Mononuclear cell (primary cell): ENCODE results near the gene GNAI2. TPM values are rescaled to one million over a fixed set of nuclear protein-coding genes. Genes with fewer than 3 reads are reported as not detected.
"Not testable (repeated sequence)": the region's sequence is repeated elsewhere in the genome, so short reads cannot be mapped to it uniquely, and the experiment has no call there.

ENCODE experiments used
- H3K27me3 ChIP-seq: 2 replicates; pipeline ENCODE4 v1.6.0; 2011; ENCODE audit warnings: low read length, control low read depth; ENCODE audit not compliant: insufficient read depth
- H3K4me1 ChIP-seq: 2 replicates; pipeline ENCODE4 v1.5.1; 2011; ENCODE audit warnings: mild to moderate bottlenecking, low read length, control low read depth; ENCODE audit not compliant: insufficient read depth
- H3K4me3 ChIP-seq: 2 replicates; pipeline ENCODE4 v1.5.1; 2011; ENCODE audit warnings: mild to moderate bottlenecking, low read length, moderate library complexity
- H3K9me3 ChIP-seq: 2 replicates; pipeline ENCODE4 v1.5.1; 2011; ENCODE audit warnings: low read depth, mild to moderate bottlenecking, control low read depth, low read length
- total RNA-seq: library from RNA; depleted of rRNA; stranded (reverse); fragments of >200 nt; gene quantifications from one replicate; pipeline ENCODE4 v1.2.3, GENCODE V29; 2012

The GNAI2 gene
- total RNA-seq, 1 donor: 243 TPM

DNA sequence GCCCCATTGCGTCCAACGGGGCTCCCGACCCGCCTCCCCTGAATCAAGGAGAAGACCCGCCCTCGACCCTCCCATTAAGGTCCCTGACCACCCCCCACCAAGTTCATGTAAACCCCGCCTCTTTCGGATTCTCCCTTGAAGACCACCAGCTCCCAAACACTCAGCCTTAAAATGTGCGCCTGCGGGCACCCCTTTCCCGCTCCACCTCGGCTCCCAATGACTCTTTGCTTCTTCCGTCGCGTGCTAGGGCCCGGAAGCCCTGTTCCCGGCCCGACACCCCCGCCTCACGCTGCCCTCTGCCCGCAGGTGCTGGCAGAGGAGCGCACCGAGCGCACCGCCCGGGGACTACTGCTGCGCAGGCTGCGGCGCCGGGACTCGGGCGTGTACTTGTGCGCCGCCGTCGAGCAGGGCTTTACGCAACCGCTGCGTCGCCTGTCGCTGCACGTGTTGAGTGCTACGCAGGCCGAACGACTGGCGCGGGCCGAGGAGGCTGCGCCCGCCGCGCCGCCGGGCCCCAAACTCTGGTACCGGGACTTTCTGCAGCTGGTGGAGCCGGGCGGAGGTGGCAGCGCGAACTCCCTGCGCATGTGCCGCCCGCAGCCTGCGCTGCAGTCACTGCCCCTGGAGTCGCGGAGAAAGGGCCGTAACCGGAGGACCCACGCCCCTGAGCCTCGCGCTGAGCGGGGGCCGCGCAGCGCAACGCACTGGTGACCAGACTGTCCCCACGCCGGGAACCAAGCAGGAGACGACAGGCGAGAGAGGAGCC lies 40.2 kb downstream of the GNAI2 start:
- Histone ChIP-seq H3K4me1 (peaks cover 36% of the 10 kb centered on the region), H3K9me3 (no peaks in the 10 kb centered on the region), H3K27me3 (peaks cover 37% of the 10 kb centered on the region), H3K4me3 (no peak overlapping the region)

- Histone ChIP-seq H3K4me1 (peaks cover 36% of the 10 kb centered on the region), H3K27me3 (peaks cover 37% of the 10 kb centered on the region)
Measured at GRCh38 chr3:50276762-50277101, 40.7 kb downstream of the GNAI2 start.

GRCh38 chr3:50278123-50278879 lies 42.3 kb downstream of the GNAI2 start:
- H3K4me3 ChIP-seq: no peak overlapping the region
- H3K9me3 ChIP-seq: no peaks in the 10 kb centered on the region
- peaks cover 35% of the 10 kb centered on the region for H3K27me3 ChIP-seq
- H3K4me1 ChIP-seq: peaks cover 29% of the 10 kb centered on the region

More at GRCh38 chr3:50276762-50277101, 40.7 kb downstream of the GNAI2 start:
- no peaks in the 10 kb centered on the region for H3K9me3 ChIP-seq
- H3K4me3 ChIP-seq: no peak overlapping the region

GRCh38 chr3:50278880-50279224 lies 42.8 kb downstream of the GNAI2 start, which contains the start of gene LSMEM2:
Gene LSMEM2 (plus strand): TSS chr3:50279087. CDS start chr3:50279114, 27 bp downstream.
- Histone ChIP-seq H3K4me3 (no peak within 1 kb of the TSS), H3K9me3 (no peaks in the 10 kb centered on the region), H3K4me1 (peaks cover 23% of the 10 kb centered on the region), H3K27me3 (peaks cover 33% of the 10 kb centered on the region)

DNA sequence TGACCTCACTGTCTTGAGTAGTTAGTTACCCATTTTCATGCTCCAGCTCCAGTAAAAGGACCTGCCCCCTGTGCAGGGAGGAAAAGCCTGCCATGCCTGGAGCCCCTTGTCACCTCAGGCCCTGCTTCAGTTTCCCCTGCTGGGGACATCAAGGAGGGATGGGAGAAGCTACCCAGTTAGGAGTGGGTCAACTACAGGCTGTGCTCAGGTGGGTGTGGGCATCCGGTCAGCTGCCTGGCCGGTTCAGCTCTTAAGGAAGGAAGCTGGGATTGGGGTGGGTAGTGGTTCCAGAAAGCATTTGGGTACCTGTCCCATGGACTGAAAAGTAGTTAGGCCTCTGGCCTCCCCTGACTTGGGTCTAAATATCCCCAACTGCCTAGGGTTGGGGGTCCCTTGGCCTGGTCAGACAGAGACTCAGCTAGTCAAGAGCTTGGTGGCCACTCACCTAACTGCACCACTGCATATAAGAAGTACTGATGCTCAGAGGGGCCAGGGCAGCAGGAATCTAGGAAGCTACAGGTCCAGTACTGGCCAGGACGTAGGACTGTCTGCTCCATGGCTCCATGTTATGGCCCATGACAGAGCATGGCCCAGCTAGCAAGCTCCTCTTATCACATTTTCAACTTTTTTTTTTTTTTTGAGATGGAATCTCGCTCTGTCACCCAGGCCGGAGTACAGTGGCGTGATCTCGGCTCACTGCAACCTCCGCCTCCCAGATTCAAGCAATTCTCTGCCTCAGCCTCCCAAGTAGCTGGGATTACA lies 43.4 kb downstream of the GNAI2 start:
- Histone ChIP-seq H3K4me3 (no peak overlapping the region), H3K27me3 (peaks cover 27% of the 10 kb centered on the region), H3K4me1 (peaks cover 18% of the 10 kb centered on the region), H3K9me3 (no peaks in the 10 kb centered on the region)

- H3K4me3 ChIP-seq, H3K9me3 ChIP-seq, H3K27me3 ChIP-seq, H3K4me1 ChIP-seq: not testable (repeated sequence)
Measured at GRCh38 chr3:50284121-50284520, 48.1 kb downstream of the GNAI2 start.

DNA sequence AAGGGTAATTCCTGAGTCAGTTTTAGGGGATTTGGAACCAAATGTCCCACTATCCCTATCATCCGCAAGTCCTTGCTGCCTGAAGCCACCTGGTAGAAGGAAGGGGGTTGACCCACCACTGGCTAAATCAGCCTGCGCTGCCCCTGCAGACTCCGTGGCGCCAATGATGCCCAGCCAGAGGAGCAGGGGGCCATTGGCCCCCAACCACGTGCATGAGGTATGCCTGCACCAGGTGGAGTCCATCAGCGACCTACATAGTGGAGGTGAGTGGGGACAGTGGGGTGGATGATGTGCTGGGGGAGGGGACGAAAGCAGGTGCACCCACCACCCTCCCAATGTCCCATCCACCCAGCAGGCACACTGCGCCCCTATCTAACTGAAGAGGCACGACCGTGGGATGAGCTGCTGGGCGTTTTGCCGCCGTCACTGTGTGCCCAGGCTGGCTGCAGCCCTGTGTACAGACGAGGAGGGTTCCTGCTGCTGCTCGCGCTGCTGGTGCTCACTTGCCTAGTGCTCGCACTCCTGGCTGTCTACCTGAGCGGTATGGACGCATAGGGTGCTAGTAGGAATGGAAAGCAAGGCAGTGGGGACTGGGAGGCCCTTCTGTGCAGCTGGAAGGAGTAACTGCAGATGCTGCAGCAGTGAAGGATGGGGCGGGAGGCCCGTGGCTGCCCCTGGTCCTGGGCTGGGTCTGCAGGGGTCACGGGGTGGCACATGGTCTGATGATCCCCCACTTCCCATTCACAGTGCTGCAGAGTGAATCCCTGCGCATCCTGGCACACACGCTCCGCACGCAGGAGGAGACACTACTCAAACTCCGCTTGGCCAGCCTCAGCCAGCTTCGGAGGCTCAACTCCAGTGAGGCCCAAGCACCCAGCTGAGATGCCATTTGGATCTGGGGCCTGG lies 50.6 kb downstream of the GNAI2 start:
- H3K4me3 ChIP-seq: no peak overlapping the region
- no peaks in the 10 kb centered on the region for H3K9me3 ChIP-seq
- H3K4me1 ChIP-seq: peaks cover 9% of the 10 kb centered on the region
- H3K27me3 ChIP-seq: no peaks in the 10 kb centered on the region

DNA sequence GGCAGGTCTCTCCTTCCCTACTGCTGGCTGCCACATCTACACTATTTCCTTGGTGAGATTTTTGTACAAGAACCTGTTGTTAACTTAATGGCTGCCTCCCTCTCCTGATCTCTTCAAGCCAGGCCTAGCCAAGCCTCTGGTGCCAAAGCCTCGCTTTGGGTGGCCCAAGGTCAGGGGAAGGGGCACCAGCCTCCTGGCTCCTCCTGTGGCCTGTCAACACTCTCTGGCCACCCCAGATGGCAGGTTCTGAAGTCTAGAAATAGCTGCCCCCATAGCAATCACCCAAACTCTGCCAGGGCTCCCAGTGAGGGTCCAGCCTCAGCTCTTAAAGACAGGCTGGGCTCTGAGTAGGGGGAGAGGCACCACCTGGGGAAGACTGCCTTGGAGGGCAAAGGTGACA lies 51.3 kb downstream of the GNAI2 start:
- no peak overlapping the region for H3K4me3 ChIP-seq

GRCh38 chr3:50288387-50289007 lies 52.5 kb downstream of the GNAI2 start:
- Histone ChIP-seq H3K4me3 (no peak overlapping the region), H3K27me3 (no peaks in the 10 kb centered on the region), H3K9me3 (no peaks in the 10 kb centered on the region), H3K4me1 (peaks cover 19% of the 10 kb centered on the region)

More for the DNA sequence above, 51.3 kb downstream of the GNAI2 start:
- H3K9me3 ChIP-seq: no peaks in the 10 kb centered on the region
- peaks cover 12% of the 10 kb centered on the region for H3K4me1 ChIP-seq
- H3K27me3 ChIP-seq: no peaks in the 10 kb centered on the region

- Histone ChIP-seq H3K4me1 (peaks cover 19% of the 10 kb centered on the region), H3K9me3 (no peaks in the 10 kb centered on the region), H3K27me3 (no peaks in the 10 kb centered on the region), H3K4me3 (no peak overlapping the region)
Measured at GRCh38 chr3:50289130-50289529, 53.1 kb downstream of the GNAI2 start.

- Histone ChIP-seq H3K4me3 (no peak overlapping the region), H3K4me1 (peaks cover 19% of the 10 kb centered on the region), H3K9me3 (no peaks in the 10 kb centered on the region), H3K27me3 (no peaks in the 10 kb centered on the region)
Measured at GRCh38 chr3:50290161-50290641, 54.2 kb downstream of the GNAI2 start.

DNA sequence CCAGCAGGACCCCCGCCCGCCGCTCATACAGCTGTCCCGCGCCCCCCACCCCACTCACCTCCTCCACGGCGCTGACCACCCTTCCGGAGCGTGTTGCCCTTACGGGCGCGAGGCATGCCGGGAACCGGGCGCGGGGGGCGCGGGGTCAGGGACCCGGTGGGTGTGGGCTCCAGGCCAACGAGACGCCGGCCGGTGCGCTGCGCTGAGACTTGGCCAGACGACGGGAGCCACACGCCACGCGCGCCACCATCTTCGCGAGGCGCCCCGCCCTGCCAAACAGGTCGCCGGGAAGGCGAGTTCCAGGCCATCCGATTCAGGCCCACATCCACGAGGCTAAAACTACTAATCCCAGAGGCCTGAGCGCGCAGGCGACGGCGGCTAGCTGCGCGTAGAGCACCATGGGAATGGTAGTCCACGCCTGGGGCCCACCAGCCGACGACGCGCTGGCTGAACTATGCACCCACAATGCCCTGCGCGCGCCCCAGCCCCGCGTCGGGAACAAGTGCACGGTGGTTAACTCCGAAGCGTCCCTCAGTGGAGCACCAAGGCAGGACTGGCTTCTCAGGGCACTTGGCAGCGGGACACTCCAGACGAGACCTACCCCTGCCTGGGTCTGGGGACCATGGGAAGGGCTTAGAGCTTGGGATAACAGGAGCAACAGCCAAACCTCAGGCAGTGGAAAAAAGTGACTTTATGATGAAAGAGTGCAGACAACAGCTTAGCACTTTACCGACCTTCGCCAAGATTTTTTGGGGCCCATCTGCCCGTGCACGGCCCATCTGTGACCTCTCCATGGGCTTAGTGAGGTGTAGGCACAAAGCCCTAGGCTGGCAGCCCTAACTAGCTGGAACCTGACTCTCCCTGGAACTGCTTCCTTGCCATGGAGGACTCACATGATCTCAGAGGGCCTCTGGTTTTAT lies 56.4 kb downstream of the GNAI2 start, which contains the start of gene IFRD2:
Gene IFRD2, minus strand, starts transcription at position 271 of the 920 bp plus-strand sequence. Its CDS starts 155 bp downstream, at position 116.
- peak within 1 kb of the TSS; percentile 51 for H3K4me3 ChIP-seq
- no peaks in the 10 kb centered on the region for H3K9me3 ChIP-seq
- H3K27me3 ChIP-seq: no peaks in the 10 kb centered on the region
- peaks cover 20% of the 10 kb centered on the region for H3K4me1 ChIP-seq
